GM12874 (cell line): ENCODE data around the gene SPRED2.

Source experiments
- TF ChIP-seq, protein P1 (sequence below): IDR thresholded peaks from 2 replicates; pipeline ENCODE4 v1.5.1; 2011; ENCODE audit warnings: low read depth, mild to moderate bottlenecking, control low read depth, low read length, moderate library complexity; ENCODE audit not compliant: insufficient read depth

The SPRED2 gene

DNA sequence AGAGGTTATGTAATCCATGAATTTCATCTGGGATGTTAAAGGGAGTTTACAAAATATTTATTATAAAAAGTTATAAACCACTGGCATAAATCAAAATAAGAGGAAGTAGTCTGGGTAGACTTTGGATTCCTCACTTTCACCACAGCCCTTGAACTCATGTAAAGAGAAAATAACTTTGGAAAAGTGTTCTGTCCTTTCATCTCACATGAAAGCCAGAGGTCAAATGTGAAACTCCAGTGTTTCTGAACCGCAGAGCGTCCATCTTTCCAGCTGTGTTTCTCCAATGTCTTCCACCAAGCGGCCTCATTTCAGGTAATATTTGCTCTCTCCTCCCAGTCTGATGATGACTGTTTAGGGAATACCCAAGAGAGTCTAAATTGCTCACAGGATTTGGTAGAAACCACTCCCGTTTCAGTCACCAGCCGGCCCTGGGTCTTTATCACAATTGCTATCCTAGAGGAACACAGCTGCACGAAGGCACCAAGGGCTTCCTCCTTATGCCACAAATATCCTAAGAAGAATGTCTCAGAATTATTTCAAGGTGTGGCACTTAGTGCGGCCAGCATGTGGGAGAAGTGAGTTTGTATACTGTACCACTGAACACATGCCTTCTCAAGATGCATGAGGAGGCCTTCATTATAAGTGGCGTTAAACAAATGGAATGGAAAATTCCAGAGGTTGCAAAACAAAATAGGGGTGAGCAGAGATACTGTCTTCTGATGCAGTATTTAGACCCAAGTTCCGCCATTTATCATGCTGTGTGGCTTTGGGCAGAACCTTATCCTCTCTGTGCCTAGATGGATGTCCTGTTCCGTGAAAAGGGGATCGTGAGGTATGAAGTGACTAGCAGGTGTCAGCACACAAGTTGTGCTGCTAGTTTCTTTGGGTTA, 140.9 kb downstream of the SPRED2 start:
- TF ChIP-seq, protein P1, sequence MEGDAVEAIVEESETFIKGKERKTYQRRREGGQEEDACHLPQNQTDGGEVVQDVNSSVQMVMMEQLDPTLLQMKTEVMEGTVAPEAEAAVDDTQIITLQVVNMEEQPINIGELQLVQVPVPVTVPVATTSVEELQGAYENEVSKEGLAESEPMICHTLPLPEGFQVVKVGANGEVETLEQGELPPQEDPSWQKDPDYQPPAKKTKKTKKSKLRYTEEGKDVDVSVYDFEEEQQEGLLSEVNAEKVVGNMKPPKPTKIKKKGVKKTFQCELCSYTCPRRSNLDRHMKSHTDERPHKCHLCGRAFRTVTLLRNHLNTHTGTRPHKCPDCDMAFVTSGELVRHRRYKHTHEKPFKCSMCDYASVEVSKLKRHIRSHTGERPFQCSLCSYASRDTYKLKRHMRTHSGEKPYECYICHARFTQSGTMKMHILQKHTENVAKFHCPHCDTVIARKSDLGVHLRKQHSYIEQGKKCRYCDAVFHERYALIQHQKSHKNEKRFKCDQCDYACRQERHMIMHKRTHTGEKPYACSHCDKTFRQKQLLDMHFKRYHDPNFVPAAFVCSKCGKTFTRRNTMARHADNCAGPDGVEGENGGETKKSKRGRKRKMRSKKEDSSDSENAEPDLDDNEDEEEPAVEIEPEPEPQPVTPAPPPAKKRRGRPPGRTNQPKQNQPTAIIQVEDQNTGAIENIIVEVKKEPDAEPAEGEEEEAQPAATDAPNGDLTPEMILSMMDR: no peak

DNA sequence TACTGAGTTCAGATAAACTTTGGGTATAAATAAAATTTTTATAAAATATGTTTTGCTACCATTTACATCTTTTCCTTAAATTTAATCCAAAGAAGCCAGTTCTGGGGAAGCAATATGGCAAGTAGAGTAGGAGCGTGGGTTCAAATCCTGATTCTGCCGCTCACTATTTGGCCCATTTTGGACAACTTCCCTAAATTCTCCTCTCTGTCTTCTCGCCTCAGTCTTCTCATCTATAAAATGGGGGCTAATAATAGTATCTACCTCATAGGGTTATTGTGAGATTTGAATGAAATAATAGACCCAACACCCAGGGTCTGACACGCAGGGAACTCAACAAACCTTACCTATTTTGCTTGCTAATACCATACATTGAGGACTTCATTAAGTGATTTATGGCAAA, 145.0 kb downstream of the SPRED2 start:
- TF ChIP-seq, protein P1: no peak

DNA sequence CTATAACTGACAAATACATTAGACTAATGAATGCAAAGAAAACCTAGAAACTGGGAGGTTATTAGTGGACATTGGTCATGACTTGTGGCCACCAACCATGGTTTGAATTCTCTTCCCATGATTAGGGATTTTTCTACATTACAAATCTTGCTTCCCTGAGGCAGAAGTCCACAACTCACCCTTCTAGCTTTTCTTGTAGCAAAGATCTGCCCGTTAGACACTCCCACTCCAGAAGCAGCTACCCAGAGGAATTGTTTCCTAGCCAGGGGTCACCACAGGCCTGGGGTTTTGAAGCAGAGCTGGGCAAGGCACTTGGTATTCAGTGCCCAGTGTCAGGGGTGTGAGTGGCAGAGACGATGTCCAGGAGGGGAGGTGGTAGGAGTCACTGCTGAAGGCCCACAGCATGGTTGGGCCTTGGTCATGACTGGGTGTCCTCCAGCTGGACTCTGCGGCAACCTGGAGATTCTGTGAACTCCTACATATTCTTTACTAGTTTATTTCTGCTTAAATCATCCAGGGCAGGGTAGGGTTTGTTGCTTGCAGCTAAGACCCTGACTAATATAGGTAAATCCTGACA, 149.8 kb downstream of the SPRED2 start:
- TF ChIP-seq, protein P1: no peak

DNA sequence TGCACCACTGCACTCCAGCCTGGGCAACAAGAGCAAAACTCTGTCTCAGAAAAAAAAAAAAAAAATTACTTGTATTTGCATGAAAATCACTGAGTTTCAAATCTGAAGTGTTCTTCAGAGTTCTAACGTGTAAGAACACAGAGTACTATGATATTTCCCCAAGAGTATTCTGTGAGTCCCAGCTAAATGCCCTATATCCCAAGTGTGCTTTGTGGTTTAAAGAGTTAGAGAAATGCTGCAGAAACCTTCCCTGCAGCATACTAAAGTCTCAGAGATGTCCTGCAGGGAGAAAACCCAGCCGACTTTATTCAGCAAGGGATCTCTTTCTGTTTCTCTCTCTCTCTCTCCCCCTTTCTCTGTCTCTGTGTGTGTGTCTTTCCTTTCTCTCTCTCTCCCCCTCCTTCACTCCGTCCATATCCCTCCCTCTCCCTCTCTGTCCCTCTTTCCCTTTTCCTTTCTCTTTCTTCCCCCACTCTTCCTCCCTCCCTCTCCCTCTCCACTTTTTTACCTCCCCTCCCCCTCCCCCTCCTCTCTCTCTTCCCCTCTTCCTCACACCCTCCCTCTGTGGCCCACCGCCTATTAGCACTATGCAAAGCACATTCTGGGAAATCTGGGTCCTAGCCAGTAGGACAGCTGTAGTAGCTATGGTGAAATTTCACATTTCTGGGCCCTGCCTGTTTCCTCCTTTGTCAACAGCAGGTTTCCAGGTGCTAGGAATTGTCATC, 150.6 kb downstream of the SPRED2 start:
- TF ChIP-seq, protein P1: no peak

DNA sequence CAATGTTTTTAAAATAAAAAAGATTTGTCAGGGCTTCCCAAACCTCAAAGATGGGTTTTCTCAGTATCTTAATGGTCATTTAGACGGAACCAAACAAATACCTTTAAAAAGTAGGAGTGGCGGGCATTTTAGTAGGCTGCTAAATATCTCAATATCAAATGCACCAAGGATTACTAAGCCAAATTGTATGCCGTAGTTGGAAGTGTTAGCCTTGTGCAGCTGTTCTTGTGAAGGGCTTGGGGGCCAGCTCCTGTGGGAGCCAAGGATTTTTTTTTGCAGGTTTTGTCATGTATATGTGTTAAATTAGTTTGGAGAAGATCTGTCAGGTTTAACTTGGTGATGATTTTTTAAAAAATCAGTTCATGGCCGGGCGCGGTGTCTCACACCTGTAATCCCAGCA, 152.6 kb downstream of the SPRED2 start:
- TF ChIP-seq, protein P1: no peak

DNA sequence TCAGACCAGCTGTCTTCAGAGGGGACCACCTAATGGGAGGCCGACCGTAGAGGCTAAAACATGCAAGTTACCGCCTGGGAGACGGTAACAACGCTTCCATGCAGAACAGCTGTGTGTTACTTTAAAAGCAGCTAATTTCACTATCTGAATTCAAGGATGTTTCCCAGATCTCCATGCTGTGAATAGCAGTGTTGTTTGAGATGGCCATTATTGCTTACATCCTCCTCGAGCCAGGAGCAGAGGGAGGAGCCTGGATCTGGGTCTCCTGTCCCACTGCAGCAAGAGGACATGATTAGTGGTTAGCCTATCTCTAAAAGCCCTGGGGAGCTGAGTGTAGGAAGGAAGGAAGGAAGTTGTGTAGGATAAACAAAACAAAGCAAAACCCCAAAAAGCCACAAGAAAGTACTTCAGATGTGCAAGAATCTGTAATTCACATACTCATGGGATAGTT, 153.8 kb downstream of the SPRED2 start:
- TF ChIP-seq, protein P1: no peak

DNA sequence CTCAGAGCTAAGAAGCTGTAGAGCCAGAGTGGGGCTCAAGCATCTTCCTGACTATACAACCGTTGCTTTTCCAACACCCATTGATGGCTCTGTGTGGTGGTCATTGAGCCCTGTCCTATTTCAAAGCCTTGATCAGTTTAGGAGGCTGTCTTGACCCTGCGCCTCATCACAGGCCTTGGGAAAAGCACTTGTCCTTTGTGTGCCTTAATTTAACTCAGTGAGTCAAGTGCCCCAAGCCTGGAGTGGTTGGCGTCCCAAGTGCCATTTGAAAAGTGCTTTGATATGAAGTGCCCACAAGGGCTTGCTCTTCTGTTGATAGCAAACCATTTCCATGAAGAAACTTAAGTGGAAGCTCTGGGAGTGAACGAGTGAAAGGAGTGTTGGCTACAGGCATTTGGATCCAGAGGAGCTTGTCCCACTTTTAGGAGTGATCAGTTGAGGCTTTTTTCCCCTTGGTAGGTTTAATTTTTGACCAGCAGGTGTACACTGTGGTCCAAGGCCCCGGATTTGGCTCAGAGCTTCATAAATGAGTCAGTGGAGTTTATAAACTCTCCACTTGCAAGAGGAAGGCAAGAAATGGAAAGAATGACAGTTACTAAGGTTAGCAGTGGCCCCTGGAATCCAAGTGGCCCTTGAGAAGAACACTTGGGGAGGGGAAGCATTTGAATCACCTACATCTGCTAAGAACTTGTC, 154.5 kb downstream of the SPRED2 start:
- TF ChIP-seq, protein P1: no peak
